Pancreas (tissue), 10 donors: ENCODE data around the gene MATK. TPM values are rescaled to one million over a fixed set of nuclear protein-coding genes. Genes with fewer than 3 reads are reported as not detected.

Source experiments
- ATAC-seq, 4 donors: fragments of 200-7000 bp; cut with Tn5 transposase; one replicate each; pipeline versions ENCODE4 v1.8.0 to v1.9.1; 2020; ENCODE audit warnings: mild to moderate bottlenecking in 4 of 4, moderate library complexity in 4 of 4
- DNase-seq, 6 donors: peaks; one replicate each; pipeline ENCODE4 v3.0.0-alpha.2; 2020
- FAIRE-seq: peaks from 2 replicates; lab custom pipeline; 2012; peaks lifted over from hg19 to GRCh38; lab: Jason Lieb, UNC
- H3K27ac ChIP-seq, 4 donors: fragments of 200-600 bp; sonication (generic); 1 replicate in 3 of 4; 2 replicates in 1 of 4; pipeline versions ENCODE4 v1.5.0 to v1.8.0; 2020
- H3K27me3 ChIP-seq, 4 donors: fragments of 200-600 bp; one replicate each; pipeline ENCODE4 v1.8.0; 2021
- H3K36me3 ChIP-seq, 3 donors: fragments of 200-600 bp; sonication (generic) in 1 of 3; one replicate each; pipeline versions ENCODE4 v1.5.0 to v1.8.0; 2020 to 2021
- H3K4me1 ChIP-seq, 3 donors: fragments of 200-600 bp; one replicate each; pipeline ENCODE4 v1.8.0; 2021
- H3K4me3 ChIP-seq, 4 donors: fragments of 200-600 bp; sonication (generic) in 2 of 4; one replicate each; pipeline versions ENCODE4 v1.5.0 to v1.8.0; 2020 to 2021
- H3K9me3 ChIP-seq, 4 donors: fragments of 200-600 bp; one replicate each; pipeline ENCODE4 v1.8.0; 2021
- WGBS, 2 donors: extraction: QIAGEN DNeasy Blood & Tissue Kit; methylation state at CpG; one replicate each; pipeline ENCODE4 v1.1.7; 2013; 5-methylcytosine and 5-hydroxymethylcytosine counted together
- intact Hi-C, 3 donors: fragments of 100-400 bp; cut with DNase I; formaldehyde crosslinking; loops; one replicate each; pipeline versions ENCODE4 v1.11.1 to v1.14.2; 2022
- polyA plus RNA-seq, 2 donors: library from polyadenylated mRNA; stranded (reverse); fragments of 200-250 nt; gene quantifications; one replicate each; pipeline ENCODE4 v1.2.3, GENCODE V29; 2013
- total RNA-seq, 6 donors: library from RNA; stranded (reverse); fragmentation: NEBNext Ultra II Directional in 4 of 6; extraction: Animal tissue kit (Norgen Biotek cat#: 25700) in 4 of 6; gene quantifications; one replicate each; pipeline versions ENCODE4 v1.2.1 to v1.2.4, GENCODE V29; 2021 to 2023
- TF ChIP-seq, protein P1 (sequence below), 4 donors: fragments of 200-600 bp; sonication (generic) in 3 of 4; IDR thresholded peaks; one replicate each; pipeline versions ENCODE4 v1.5.0 to v1.8.0; 2021; ENCODE audit warnings: antibody characterized with exemption in 4 of 4
- donor health status: healthy with polysubstance abuse.
- donor health status: DM: no; HTN: no; CAD: no; lungs with moderate emphysema.
- donor health status: DM: no; HTN: no; CAD: no.
- donor health status: control.
- donor health status: control.
- donor health status: Bipolar disorder and iron deficiency.
- donor health status: DM: yes; HTN: yes; CAD: no.
- donor health status: DM: no; HTN: no; CAD: no.
- donor health status: DM: no; HTN: no; CAD: no.
- donor health status: DM: yes; HTN: yes; CAD: no.

MATK gene
- total and polyA plus RNA-seq, 8 donors = 0.69 to 3.9 (median 1.7) TPM; not detected in 2

DNA sequence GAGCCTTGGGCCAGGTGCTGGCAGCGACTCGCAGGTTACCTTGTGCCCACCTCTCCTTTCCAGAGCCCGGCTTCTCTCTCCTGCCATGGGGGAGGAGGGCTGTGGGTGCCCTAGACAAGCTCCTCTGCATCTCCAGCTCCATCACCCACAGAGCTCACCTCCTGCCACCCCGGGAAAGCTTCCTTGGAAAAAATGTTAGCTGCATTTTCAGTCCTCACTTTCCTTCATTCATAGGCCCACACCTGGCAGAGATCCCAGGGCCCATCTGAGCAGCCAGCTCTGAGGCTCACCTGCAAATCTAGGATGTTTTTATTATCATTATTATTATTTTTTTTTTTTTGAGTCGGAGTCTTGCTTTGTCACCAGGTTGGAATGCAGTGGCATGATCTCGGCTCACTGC, 45.8 kb upstream of the MATK start:
- 63 to 73% methylated on average over 6 of the region's 6 CpGs for WGBS, 2 donors
- ATAC-seq (no peak), FAIRE-seq (no peak), DNase-seq (no peak)
- Histone ChIP-seq H3K27ac (no peak overlapping the region), H3K4me3 (no peak overlapping the region), H3K36me3 (no peaks in the 10 kb centered on the region), H3K9me3 (no peaks in the 10 kb centered on the region), H3K27me3 (no peaks in the 10 kb centered on the region), H3K4me1 (no peaks in the 10 kb centered on the region)
- TF ChIP-seq, protein P1, sequence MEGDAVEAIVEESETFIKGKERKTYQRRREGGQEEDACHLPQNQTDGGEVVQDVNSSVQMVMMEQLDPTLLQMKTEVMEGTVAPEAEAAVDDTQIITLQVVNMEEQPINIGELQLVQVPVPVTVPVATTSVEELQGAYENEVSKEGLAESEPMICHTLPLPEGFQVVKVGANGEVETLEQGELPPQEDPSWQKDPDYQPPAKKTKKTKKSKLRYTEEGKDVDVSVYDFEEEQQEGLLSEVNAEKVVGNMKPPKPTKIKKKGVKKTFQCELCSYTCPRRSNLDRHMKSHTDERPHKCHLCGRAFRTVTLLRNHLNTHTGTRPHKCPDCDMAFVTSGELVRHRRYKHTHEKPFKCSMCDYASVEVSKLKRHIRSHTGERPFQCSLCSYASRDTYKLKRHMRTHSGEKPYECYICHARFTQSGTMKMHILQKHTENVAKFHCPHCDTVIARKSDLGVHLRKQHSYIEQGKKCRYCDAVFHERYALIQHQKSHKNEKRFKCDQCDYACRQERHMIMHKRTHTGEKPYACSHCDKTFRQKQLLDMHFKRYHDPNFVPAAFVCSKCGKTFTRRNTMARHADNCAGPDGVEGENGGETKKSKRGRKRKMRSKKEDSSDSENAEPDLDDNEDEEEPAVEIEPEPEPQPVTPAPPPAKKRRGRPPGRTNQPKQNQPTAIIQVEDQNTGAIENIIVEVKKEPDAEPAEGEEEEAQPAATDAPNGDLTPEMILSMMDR (IDR thresholded peaks at IDR 0.05) = no peak
- intact Hi-C loops = no loop called here

DNA sequence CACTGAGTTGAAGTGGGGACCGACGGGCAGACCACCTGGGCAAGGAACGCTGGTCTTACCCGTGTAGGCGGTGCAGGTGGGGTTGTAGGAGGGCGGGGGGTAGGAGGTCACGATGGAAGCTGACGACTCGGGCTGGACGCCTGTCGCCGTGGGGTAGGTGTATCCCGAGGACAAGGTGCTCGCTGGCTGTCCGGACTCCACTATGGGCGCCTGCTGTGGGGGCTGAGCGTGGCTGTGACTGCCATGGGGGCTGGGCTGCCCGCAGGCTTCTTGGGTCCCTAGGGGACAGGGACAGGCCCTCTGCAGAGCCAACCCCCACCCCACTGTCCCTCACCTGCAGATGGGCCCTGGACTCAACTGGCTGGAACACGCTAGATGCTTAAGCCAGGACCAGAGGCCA, 45.4 kb upstream of the MATK start:
- H3K27ac ChIP-seq = no peak overlapping the region
- no peak overlapping the region for H3K4me3 ChIP-seq
- H3K4me1 ChIP-seq = no peaks in the 10 kb centered on the region
- H3K36me3 ChIP-seq = no peaks in the 10 kb centered on the region
- no peaks in the 10 kb centered on the region for H3K9me3 ChIP-seq
- 39 to 46% methylated on average over 19 of the region's 19 CpGs for WGBS, 2 donors
- DNase-seq (peak in 1 of 6 donors; percentile 43), FAIRE-seq (no peak), ATAC-seq (no peak)
- TF ChIP-seq, protein P1 (IDR thresholded peaks at IDR 0.05) = no peak
- intact Hi-C loops = no loop called here
- H3K27me3 ChIP-seq = no peaks in the 10 kb centered on the region

DNA sequence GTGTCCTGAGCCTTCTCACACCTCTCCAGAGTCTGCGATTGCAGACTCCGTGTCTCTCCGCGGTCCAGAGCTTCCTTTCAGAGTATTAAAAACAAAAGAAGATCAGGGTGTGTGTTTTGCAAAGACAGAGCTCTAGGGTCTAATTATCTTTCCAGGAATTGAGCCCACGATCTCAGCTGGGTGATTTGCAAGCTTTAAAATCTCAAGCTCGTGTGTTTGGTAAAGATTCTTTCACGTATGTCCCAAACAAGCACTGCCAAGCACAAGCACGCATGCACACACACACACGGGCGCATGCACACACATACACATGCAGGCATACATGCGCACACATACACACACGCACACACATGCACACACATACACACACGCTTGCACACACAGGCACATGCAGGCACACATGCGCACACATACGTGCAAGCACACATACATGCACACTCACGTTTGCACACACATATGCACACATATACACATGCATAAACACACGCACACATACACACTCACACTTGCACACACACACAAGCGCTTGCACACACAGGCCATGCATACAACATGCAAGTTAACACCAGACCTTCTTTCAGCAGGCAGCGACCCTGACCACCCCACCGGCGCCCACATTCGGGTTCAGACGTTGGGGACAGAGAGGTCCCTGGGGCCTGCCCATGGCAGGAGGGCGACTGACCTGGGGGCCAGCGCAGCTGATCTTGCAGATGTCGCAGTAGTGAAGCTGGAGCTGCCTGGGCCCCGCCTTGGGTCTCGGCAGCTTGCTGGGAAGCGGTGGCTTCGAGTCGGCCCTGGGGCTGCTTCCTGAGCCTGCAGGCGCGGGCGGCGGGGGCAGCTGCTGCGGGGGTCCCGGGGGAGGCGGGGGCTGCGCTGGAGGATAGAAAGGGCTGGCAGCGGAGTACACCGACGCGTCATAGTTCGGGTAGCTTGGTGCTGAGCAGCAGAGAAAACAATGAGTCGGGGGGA, 44.7 kb upstream of the MATK start:
- ATAC-seq = no peak
- Histone ChIP-seq H3K27ac (no peak overlapping the region), H3K36me3 (no peaks in the 10 kb centered on the region), H3K27me3 (no peaks in the 10 kb centered on the region), H3K9me3 (no peaks in the 10 kb centered on the region), H3K4me1 (no peaks in the 10 kb centered on the region), H3K4me3 (no peak overlapping the region)
- TF ChIP-seq, protein P1 (IDR thresholded peaks at IDR 0.05) = no peak
- no peak for DNase-seq
- FAIRE-seq = no peak
- intact Hi-C loops = no loop called here
- 50 to 63% methylated on average over 44 to 45 of the region's 45 CpGs for WGBS, 2 donors

DNA sequence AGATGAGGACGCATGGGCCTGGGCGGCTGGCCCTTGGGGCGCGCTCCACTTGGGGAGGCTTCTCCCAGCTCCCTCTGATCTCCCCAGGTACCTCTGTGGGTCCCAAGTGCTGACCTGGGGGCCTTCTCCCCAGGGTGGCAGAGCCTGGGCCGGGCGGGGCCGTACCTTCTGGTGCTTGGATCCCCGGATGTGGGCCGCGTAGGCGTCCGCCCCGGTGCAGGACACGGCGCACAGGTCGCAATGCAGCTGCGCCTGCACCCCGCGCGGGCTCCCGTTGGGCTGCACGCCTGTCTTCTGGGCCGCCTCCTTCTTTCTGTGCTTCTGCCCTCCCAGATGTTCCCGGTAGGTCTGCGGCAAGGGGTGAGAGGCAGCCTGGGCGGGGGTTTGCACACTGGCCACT, 41.1 kb upstream of the MATK start:
- Histone ChIP-seq H3K36me3 (no peaks in the 10 kb centered on the region), H3K27me3 (no peaks in the 10 kb centered on the region), H3K27ac (no peak overlapping the region), H3K4me1 (no peaks in the 10 kb centered on the region), H3K9me3 (no peaks in the 10 kb centered on the region), H3K4me3 (no peak overlapping the region)
- FAIRE-seq (no peak), DNase-seq (no peak), ATAC-seq (no peak)
- intact Hi-C loops = no loop called here
- WGBS, 2 donors = 89 to 94% methylated on average over 5 to 26 of the region's 26 CpGs
- TF ChIP-seq, protein P1 (IDR thresholded peaks at IDR 0.05) = no peak

DNA sequence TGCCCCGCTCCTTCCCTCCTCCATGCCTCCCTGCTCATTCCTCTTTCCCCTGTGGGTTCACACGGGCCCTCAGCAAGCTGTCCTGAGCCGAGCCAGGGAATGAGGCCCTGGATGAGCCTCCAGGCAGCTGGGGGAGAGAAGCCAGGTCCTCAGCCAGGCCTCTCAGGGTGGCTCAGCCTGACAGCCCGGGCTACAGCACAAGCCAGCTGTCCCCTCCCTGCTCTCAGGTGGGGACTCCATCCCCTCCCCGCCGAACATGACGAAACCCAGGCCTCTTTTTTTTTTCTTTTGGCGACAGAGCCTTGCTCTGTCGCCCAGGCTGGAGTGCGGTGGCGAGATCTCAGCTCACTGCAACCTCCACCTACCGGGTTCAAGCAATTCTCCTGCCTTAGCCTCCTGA, 40.0 kb upstream of the MATK start:
- WGBS, 2 donors = 55 to 64% methylated on average over 12 of the region's 12 CpGs
- Histone ChIP-seq H3K27ac (no peak overlapping the region), H3K4me3 (no peak overlapping the region), H3K9me3 (no peaks in the 10 kb centered on the region), H3K36me3 (no peaks in the 10 kb centered on the region), H3K4me1 (no peaks in the 10 kb centered on the region), H3K27me3 (no peaks in the 10 kb centered on the region)
- DNase-seq (no peak), FAIRE-seq (no peak), ATAC-seq (no peak)
- TF ChIP-seq, protein P1 (IDR thresholded peaks at IDR 0.05) = no peak
- intact Hi-C loops = no loop called here
